ENCODE data around the gene P2RY13. TPM values are rescaled to one million over a fixed set of nuclear protein-coding genes. Genes with fewer than 3 reads are reported as not detected.

The P2RY13 gene
- total RNA-seq, 2 experiments from 2014 or later, result not detected

- ChIA-PET CTCF (interaction anchor here (0.6 to 4.4 kb wide), 6 partner anchors 21 to 160 kb away, joined by 3 to 26 read pairs (median 3); partner anchors contain the start of gene P2RY13), POLR2A (no interaction called here)
- no peak overlapping the region for H3K27ac Mint-ChIP-seq
- no peak for ATAC-seq
- H3K36me3 Mint-ChIP-seq (ENCODE audit: low read depth), result no peaks in the 10 kb centered on the region
- peaks cover 13% of the 10 kb centered on the region for H3K4me1 Mint-ChIP-seq (ENCODE audit: low read depth)
- no peak for DNase-seq
- no peaks in the 10 kb centered on the region for H3K9me3 Mint-ChIP-seq (ENCODE audit: insufficient read depth)
- peaks cover 10% of the 10 kb centered on the region for H3K27me3 Mint-ChIP-seq (ENCODE audit: low read depth)
- no peak overlapping the region for H3K4me3 Mint-ChIP-seq
Measured at GRCh38 chr3:151306168-151306810, 23.1 kb downstream of the P2RY13 start.

DNA sequence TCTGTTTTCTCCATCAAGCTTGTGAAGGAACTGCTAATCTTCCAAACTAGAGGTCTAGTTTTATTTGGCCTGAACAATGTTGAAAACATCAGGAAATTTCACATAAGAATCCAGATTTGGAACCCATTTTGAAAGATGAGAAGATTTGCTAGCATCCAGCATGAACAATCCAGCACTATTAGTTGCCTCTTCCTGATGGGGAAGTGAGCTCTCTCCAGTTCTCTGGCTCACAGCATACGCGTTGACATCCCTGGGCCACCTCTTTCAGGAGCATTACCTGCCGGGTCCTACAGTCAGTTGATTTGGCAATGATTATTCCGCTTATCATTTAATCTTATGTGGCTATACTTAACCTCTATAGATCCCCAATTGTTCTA is 23.6 kb downstream of the P2RY13 start:
- no peaks in the 10 kb centered on the region for H3K9me3 Mint-ChIP-seq (ENCODE audit: insufficient read depth)
- H3K4me3 Mint-ChIP-seq, result no peak overlapping the region
- POLR2A ChIA-PET, result no interaction called here
- ATAC-seq, result no peak
- H3K27ac Mint-ChIP-seq, result no peak overlapping the region
- DNase-seq, result no peak
- peaks cover 10% of the 10 kb centered on the region for H3K27me3 Mint-ChIP-seq (ENCODE audit: low read depth)
- CTCF ChIA-PET, result interaction anchor here (0.6 to 4.4 kb wide), 4 partner anchors 22 to 159 kb away, joined by 3 to 26 read pairs (median 4); partner anchors contain the start of gene P2RY13
- H3K36me3 Mint-ChIP-seq (ENCODE audit: low read depth), result no peaks in the 10 kb centered on the region
- peaks cover 13% of the 10 kb centered on the region for H3K4me1 Mint-ChIP-seq (ENCODE audit: low read depth)

DNA sequence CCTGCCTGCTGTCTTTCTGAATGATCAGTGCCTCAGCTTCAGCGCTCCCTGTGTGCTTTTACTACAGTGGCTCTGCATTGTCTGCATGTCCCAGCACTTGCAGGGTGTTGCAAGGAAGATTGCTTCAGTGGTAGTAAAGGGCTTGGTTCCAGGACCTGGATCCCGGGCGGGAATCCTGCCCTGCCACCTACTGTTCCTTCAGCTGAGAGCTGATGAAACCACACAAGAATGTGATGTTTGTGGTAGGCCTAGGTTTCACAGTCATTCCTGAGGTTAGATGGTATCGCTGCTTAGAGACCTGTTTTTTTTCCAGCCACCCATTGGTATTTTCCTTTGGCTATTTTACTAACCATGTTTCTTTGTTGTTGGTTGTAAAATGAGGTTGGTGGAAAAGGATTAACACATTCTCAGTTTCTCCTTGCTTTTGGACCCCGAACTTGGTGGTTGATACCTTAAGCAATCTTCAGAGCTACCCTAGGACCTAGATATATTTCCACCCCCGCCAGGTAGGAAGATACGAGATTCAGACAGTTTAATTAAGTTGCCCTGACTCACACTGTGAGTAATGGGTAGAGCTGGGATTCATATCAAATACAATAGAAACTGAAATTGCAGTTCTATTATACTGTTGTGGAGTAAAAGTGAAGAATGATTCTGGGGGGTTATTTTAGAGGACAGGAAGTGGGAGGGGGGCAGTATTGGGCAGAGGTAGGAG is 24.1 kb downstream of the P2RY13 start:
- DNase-seq (no peak), ATAC-seq (peak; percentile 60)
- Mint-ChIP-seq H3K9me3 (ENCODE audit: insufficient read depth) (no peaks in the 10 kb centered on the region), H3K36me3 (ENCODE audit: low read depth) (no peaks in the 10 kb centered on the region), H3K4me3 (no peak overlapping the region), H3K4me1 (ENCODE audit: low read depth) (peaks cover 13% of the 10 kb centered on the region), H3K27ac (no peak overlapping the region), H3K27me3 (ENCODE audit: low read depth) (peaks cover 10% of the 10 kb centered on the region)
- ChIA-PET CTCF (interaction anchor here (1.0 to 4.4 kb wide), 4 partner anchors 22 to 137 kb away, joined by 3 to 26 read pairs (median 4); partner anchors contain the start of gene P2RY13), POLR2A (interaction anchor here (0.6 kb wide), 2 partner anchors 154 to 782 kb away, joined by 3 read pairs; no protein-coding TSS in a partner anchor)

DNA sequence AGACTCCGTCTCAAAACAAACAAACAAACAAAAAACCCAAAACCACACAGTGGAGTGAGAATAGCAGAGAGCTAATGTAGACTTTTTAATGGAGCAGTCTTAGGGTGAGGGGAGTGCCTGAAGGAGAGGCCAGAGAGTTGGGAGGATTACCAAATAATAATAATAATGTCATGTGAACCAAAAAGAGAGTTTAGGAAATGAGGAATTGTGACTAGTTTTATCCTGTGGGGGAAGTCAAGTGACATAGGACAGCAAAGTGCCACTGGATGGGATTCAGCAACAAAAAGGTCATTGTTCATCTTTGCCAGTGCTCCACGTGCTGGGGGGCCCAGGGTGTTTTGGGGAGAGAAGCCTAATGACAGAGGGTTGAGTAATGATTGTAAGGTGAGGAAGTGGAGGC is 25.6 kb downstream of the P2RY13 start:
- H3K36me3 Mint-ChIP-seq (ENCODE audit: low read depth), result no peaks in the 10 kb centered on the region
- ATAC-seq (no peak), DNase-seq (no peak)
- no peak overlapping the region for H3K4me3 Mint-ChIP-seq
- peak overlapping the region; percentile 36 for H3K27ac Mint-ChIP-seq
- H3K9me3 Mint-ChIP-seq (ENCODE audit: insufficient read depth), result no peaks in the 10 kb centered on the region
- H3K4me1 Mint-ChIP-seq (ENCODE audit: low read depth), result peaks cover 13% of the 10 kb centered on the region
- POLR2A ChIA-PET, result no interaction called here
- peaks cover 13% of the 10 kb centered on the region for H3K27me3 Mint-ChIP-seq (ENCODE audit: low read depth)
- CTCF ChIA-PET, result interaction anchor here (4.4 kb wide), 1 partner anchor 24 kb away, joined by 26 read pairs; the partner anchor contains the start of gene P2RY13

DNA sequence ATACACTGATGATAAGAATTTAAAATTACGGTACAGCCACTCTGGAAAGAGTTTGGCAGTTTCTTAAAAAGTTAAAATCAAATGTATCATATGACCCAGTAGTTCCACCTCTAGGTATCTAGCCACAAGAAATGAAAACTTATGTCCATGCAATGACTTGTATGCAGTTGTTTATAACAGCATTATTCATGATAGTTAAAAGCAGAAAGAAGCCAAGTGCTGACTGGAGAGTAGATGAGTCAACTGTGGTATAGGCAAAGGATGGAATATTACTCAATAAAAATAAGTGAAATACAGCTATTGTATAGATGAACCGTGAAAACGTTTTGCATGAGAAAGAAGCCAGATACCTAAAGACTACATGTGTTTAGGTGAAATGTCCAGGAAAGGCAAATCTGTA is 27.6 kb downstream of the P2RY13 start:
- no peak for DNase-seq
- no peak overlapping the region for H3K4me3 Mint-ChIP-seq
- peaks cover 13% of the 10 kb centered on the region for H3K4me1 Mint-ChIP-seq (ENCODE audit: low read depth)
- POLR2A ChIA-PET, result no interaction called here
- no peaks in the 10 kb centered on the region for H3K9me3 Mint-ChIP-seq (ENCODE audit: insufficient read depth)
- CTCF ChIA-PET, result no interaction called here
- no peaks in the 10 kb centered on the region for H3K36me3 Mint-ChIP-seq (ENCODE audit: low read depth)
- H3K27me3 Mint-ChIP-seq (ENCODE audit: low read depth), result peaks cover 24% of the 10 kb centered on the region
- no peak for ATAC-seq
- no peak overlapping the region for H3K27ac Mint-ChIP-seq

DNA sequence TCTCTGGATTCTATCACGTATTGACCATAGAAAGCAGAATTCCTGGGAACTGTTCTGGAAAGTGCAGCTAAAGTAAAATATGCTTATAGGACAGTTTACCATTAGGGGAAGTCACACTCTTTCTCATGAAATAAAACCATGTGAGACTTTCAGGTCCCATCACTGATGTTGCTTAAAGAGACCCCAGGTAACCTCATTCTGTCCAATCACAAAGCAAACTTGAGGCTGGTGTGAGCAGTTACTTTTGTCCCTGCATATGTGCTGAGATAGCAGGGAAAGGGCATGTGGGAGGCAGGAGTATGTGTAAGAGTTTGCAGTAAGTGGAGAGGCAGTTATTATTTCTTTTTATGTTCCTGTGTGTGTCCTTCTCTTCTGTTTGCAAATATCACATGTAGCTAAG is 28.8 kb downstream of the P2RY13 start:
- Mint-ChIP-seq H3K27me3 (ENCODE audit: low read depth) (peaks cover 28% of the 10 kb centered on the region), H3K9me3 (ENCODE audit: insufficient read depth) (no peaks in the 10 kb centered on the region), H3K4me3 (no peak overlapping the region), H3K36me3 (ENCODE audit: low read depth) (no peaks in the 10 kb centered on the region), H3K4me1 (ENCODE audit: low read depth) (peaks cover 7% of the 10 kb centered on the region), H3K27ac (no peak overlapping the region)
- DNase-seq (no peak), ATAC-seq (no peak)
- ChIA-PET POLR2A (no interaction called here), CTCF (interaction anchor here (0.9 to 1.2 kb wide), 2 partner anchors 9 to 12 kb away, joined by 3 read pairs; no protein-coding TSS in a partner anchor)

- H3K36me3 Mint-ChIP-seq (ENCODE audit: low read depth), result no peaks in the 10 kb centered on the region
- no peak overlapping the region for H3K4me3 Mint-ChIP-seq
Measured at GRCh38 chr3:151299006-151299405, 30.3 kb downstream of the P2RY13 start.

GRCh38 chr3:151297429-151297828 is 31.9 kb downstream of the P2RY13 start:
- DNase-seq, result no peak
- no peak overlapping the region for H3K27ac Mint-ChIP-seq
- no peaks in the 10 kb centered on the region for H3K9me3 Mint-ChIP-seq (ENCODE audit: insufficient read depth)
- POLR2A ChIA-PET, result no interaction called here
- H3K4me1 Mint-ChIP-seq (ENCODE audit: low read depth), result no peaks in the 10 kb centered on the region
- ATAC-seq, result no peak
- peaks cover 40% of the 10 kb centered on the region for H3K27me3 Mint-ChIP-seq (ENCODE audit: low read depth)
- H3K4me3 Mint-ChIP-seq, result no peak overlapping the region
- CTCF ChIA-PET, result no interaction called here
- no peaks in the 10 kb centered on the region for H3K36me3 Mint-ChIP-seq (ENCODE audit: low read depth)

More at GRCh38 chr3:151299006-151299405, 30.3 kb downstream of the P2RY13 start:
- Mint-ChIP-seq H3K9me3 (ENCODE audit: insufficient read depth) (no peaks in the 10 kb centered on the region), H3K27ac (no peak overlapping the region), H3K4me1 (ENCODE audit: low read depth) (no peaks in the 10 kb centered on the region), H3K27me3 (ENCODE audit: low read depth) (peaks cover 34% of the 10 kb centered on the region)
- CTCF ChIA-PET, result interaction anchor here (1.5 kb wide), 1 partner anchor 71 kb away, joined by 4 read pairs; no protein-coding TSS in a partner anchor
- ATAC-seq, result no peak
- POLR2A ChIA-PET, result no interaction called here
- DNase-seq, result no peak

DNA sequence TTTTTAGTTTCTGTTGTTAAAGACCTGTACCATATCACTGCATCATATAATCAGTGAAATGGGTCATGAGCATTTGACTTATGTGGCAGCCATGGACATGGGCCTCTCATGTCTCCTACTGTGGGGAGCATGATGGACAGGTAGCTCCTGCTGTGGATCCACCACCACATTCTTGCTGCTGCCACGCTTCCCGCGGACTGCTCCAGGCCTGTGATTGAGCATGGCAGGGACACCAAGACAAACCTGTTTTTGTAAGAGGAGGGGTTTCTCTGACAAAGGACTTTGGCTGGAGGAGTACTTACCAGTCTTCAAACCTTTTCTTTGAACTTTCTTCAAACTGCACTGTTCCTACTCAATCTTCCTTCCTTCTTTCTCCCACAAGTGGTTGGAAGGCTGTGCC is 33.1 kb downstream of the P2RY13 start:
- H3K4me1 Mint-ChIP-seq (ENCODE audit: low read depth), result no peaks in the 10 kb centered on the region
- no peak for ATAC-seq
- no peak for DNase-seq
- POLR2A ChIA-PET, result no interaction called here
- no peak overlapping the region for H3K4me3 Mint-ChIP-seq
- no peaks in the 10 kb centered on the region for H3K9me3 Mint-ChIP-seq (ENCODE audit: insufficient read depth)
- H3K36me3 Mint-ChIP-seq (ENCODE audit: low read depth), result no peaks in the 10 kb centered on the region
- H3K27me3 Mint-ChIP-seq (ENCODE audit: low read depth), result peaks cover 41% of the 10 kb centered on the region
- H3K27ac Mint-ChIP-seq, result no peak overlapping the region
- CTCF ChIA-PET, result no interaction called here

- DNase-seq, result no peak
- H3K36me3 Mint-ChIP-seq (ENCODE audit: low read depth), result no peaks in the 10 kb centered on the region
- POLR2A ChIA-PET, result no interaction called here
- no peak for ATAC-seq
- no peak overlapping the region for H3K4me3 Mint-ChIP-seq
- H3K9me3 Mint-ChIP-seq (ENCODE audit: insufficient read depth), result no peaks in the 10 kb centered on the region
- no peaks in the 10 kb centered on the region for H3K4me1 Mint-ChIP-seq (ENCODE audit: low read depth)
- no peak overlapping the region for H3K27ac Mint-ChIP-seq
- H3K27me3 Mint-ChIP-seq (ENCODE audit: low read depth), result peaks cover 34% of the 10 kb centered on the region
- CTCF ChIA-PET, result interaction anchor here (0.6 to 1.7 kb wide), 6 partner anchors 11 to 546 kb away, joined by 3 to 6 read pairs (median 4); no protein-coding TSS in a partner anchor
Measured at GRCh38 chr3:151293127-151293526, 36.2 kb downstream of the P2RY13 start.

DNA sequence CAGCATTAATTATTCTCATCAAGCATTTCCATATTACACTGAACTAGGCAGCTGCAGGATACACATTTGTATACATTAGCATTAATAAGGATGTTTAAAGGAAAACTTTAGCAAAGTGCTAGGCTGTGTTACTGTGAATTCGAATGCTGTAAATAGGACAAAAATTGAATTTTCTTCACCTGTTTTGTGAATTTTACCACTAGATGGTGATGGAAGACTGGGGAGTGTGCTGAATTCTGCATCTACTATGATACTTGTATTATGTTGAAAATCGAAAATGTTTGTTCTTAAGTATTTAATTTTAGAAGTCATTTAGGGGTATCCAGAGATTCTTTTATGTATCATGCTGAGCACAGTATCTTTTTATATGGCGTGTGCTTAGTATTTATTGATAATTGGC is 38.7 kb downstream of the P2RY13 start:
- no peaks in the 10 kb centered on the region for H3K9me3 Mint-ChIP-seq (ENCODE audit: insufficient read depth)
- no peak overlapping the region for H3K27ac Mint-ChIP-seq
- ChIA-PET POLR2A (no interaction called here), CTCF (interaction anchor here (1.0 to 2.0 kb wide), 2 partner anchors 37 to 64 kb away, joined by 3 to 14 read pairs; no protein-coding TSS in a partner anchor)
- H3K27me3 Mint-ChIP-seq (ENCODE audit: low read depth), result peaks cover 23% of the 10 kb centered on the region
- DNase-seq, result no peak
- no peaks in the 10 kb centered on the region for H3K4me1 Mint-ChIP-seq (ENCODE audit: low read depth)
- H3K36me3 Mint-ChIP-seq (ENCODE audit: low read depth), result no peaks in the 10 kb centered on the region
- H3K4me3 Mint-ChIP-seq, result no peak overlapping the region
- no peak for ATAC-seq

DNA sequence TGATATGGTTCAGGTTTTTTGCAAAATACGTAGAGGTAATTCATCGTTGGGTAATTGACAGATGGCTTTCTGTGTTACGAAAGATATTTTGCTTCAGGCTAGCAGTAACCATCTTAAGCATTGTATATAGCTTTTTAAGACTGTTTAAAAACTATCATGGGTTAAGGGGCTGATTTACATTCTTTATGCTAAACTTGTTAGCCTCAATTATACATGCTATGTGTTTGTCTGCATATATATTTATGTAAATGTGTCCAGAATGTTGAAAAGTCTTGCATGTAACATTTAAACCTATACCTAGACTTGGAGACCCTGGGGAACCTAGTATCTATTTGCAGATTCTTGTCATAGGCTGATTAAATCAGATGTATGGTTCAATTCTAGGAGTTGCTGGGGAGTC is 39.9 kb downstream of the P2RY13 start:
- no peak for DNase-seq
- no peaks in the 10 kb centered on the region for H3K36me3 Mint-ChIP-seq (ENCODE audit: low read depth)
- CTCF ChIA-PET, result interaction anchor here (0.9 to 6.6 kb wide), 4 partner anchors 62 to 133 kb away, joined by 3 to 67 read pairs (median 12); no protein-coding TSS in a partner anchor

More for the DNA sequence above, 39.9 kb downstream of the P2RY13 start:
- POLR2A ChIA-PET, result no interaction called here
- no peak overlapping the region for H3K4me3 Mint-ChIP-seq
- H3K9me3 Mint-ChIP-seq (ENCODE audit: insufficient read depth), result no peaks in the 10 kb centered on the region
- no peak for ATAC-seq
- no peak overlapping the region for H3K27ac Mint-ChIP-seq
- peaks cover 5% of the 10 kb centered on the region for H3K4me1 Mint-ChIP-seq (ENCODE audit: low read depth)
- peaks cover 18% of the 10 kb centered on the region for H3K27me3 Mint-ChIP-seq (ENCODE audit: low read depth)
